Thyroid gland (tissue), 4 donors: ENCODE data around the gene RNASE8. TPM values are rescaled to one million over a fixed set of nuclear protein-coding genes. Genes with fewer than 3 reads are reported as not detected.

Source experiments
- DNase-seq, 2 donors: peaks; one replicate each; pipeline ENCODE4 v3.0.0-alpha.2; 2019
- H3K27ac ChIP-seq, 3 donors: fragments of 200-600 bp; sonication (generic); 1 replicate in 2 of 3; 2 replicates in 1 of 3; pipeline ENCODE4 v1.5.1; 2016 to 2019; ENCODE audit warnings: mild to moderate bottlenecking in 1 of 3, moderate library complexity in 1 of 3
- H3K27me3 ChIP-seq: fragments of 200-600 bp; sonication (generic); one replicate; pipeline ENCODE4 v1.5.1; 2019
- H3K36me3 ChIP-seq, 2 donors: fragments of 200-600 bp; sonication (generic); one replicate each; pipeline ENCODE4 v1.5.1; 2016 to 2019
- H3K4me1 ChIP-seq, 2 donors: fragments of 200-600 bp; sonication (generic); one replicate each; pipeline ENCODE4 v1.5.1; 2017 to 2019
- H3K4me3 ChIP-seq, 3 donors: fragments of 200-600 bp; sonication (generic); replicated peaks in 1 of 3; 1 replicate in 2 of 3; 2 replicates in 1 of 3; pipeline ENCODE4 v1.5.1; 2016; ENCODE audit warnings: mild to moderate bottlenecking in 1 of 3
- H3K9me3 ChIP-seq: fragments of 200-600 bp; sonication (generic); one replicate; pipeline ENCODE4 v1.5.1; 2017
- POLR2A ChIP-seq, 2 donors: fragments of 450-650 bp; IDR thresholded peaks; one replicate each; pipeline ENCODE4 v1.6.1; 2017; ENCODE audit warnings: antibody characterized with exemption in 2 of 2, mild to moderate bottlenecking in 2 of 2, moderate library complexity in 1 of 2
- WGBS, 2 donors: methylation state at CpG; one replicate each; pipeline ENCODE4 v1.1.5; 2017; 5-methylcytosine and 5-hydroxymethylcytosine counted together
- intact Hi-C: fragments of 100-400 bp; cut with DNase I; formaldehyde crosslinking; loops from one replicate; pipeline ENCODE4 v1.15.1; 2023
- total RNA-seq, 4 donors: library from RNA; depleted of rRNA; stranded (reverse); fragments of >200 nt; gene quantifications; one replicate each; pipeline ENCODE4 v1.2.3, GENCODE V29; 2016
- TF ChIP-seq, protein P1 (sequence below), 6 experiments: fragments of 200-600 bp in 3 of 6; fragments of 450-650 bp in 3 of 6; sonication (generic) in 3 of 6; IDR thresholded peaks; one replicate each; pipeline ENCODE4 v1.5.1; 2016 to 2019; ENCODE audit warnings: antibody characterized with exemption in 6 of 6, mild to moderate bottlenecking in 2 of 6, inconsistent platforms in 1 of 6, moderate library complexity in 1 of 6

RNASE8 gene
- total RNA-seq, 4 donors from 2014 or later = not detected

DNA sequence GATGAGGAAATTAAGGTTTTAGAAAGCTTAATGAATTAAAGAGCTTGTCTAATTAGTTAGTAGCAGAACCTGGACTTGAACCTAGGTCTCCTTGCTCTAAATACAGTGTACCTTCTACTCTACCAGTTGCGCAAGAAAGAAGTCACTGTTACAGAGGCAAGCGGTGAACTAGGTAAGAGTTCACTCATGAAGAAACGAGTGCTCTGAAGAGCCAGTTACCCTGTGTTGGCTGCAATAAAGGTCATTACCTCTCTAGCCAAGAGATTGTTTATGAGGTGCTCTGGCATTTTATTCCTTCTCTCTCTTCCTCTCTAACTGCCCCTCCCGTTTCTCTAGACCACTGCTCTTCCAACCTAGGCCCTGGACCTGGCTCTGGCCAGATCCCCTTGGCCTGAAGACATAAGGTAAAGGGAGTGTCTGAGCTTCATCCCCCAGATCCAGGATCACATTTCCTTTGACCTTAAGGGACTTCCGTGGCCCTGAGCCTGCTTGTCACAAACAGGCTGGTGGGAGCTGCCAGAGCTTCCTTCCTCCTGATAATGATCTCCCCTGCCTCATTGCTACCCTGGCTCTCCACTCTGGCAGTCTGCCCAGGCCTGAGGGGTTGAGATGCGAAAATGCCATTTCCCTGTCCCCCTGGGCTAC, 13.5 kb upstream of the RNASE8 start:
- H3K27ac ChIP-seq = peak overlapping the region; percentile 23 to 71 (median 64)
- H3K4me1 ChIP-seq = peaks cover 21 to 29% of the 10 kb centered on the region in 2 donors
- WGBS, 2 donors = 29 to 32% methylated on average over 6 of the region's 6 CpGs
- intact Hi-C loops = no loop called here
- peak; percentile 32 to 46 for DNase-seq
- no peaks in the 10 kb centered on the region for H3K9me3 ChIP-seq
- H3K4me3 ChIP-seq = no peak overlapping the region
- TF ChIP-seq POLR2A (IDR thresholded peaks at IDR 0.05) = no peak
- TF ChIP-seq, protein P1, sequence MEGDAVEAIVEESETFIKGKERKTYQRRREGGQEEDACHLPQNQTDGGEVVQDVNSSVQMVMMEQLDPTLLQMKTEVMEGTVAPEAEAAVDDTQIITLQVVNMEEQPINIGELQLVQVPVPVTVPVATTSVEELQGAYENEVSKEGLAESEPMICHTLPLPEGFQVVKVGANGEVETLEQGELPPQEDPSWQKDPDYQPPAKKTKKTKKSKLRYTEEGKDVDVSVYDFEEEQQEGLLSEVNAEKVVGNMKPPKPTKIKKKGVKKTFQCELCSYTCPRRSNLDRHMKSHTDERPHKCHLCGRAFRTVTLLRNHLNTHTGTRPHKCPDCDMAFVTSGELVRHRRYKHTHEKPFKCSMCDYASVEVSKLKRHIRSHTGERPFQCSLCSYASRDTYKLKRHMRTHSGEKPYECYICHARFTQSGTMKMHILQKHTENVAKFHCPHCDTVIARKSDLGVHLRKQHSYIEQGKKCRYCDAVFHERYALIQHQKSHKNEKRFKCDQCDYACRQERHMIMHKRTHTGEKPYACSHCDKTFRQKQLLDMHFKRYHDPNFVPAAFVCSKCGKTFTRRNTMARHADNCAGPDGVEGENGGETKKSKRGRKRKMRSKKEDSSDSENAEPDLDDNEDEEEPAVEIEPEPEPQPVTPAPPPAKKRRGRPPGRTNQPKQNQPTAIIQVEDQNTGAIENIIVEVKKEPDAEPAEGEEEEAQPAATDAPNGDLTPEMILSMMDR (IDR thresholded peaks at IDR 0.05) = no peak
- H3K27me3 ChIP-seq = no peaks in the 10 kb centered on the region
- H3K36me3 ChIP-seq = no peaks in the 10 kb centered on the region

DNA sequence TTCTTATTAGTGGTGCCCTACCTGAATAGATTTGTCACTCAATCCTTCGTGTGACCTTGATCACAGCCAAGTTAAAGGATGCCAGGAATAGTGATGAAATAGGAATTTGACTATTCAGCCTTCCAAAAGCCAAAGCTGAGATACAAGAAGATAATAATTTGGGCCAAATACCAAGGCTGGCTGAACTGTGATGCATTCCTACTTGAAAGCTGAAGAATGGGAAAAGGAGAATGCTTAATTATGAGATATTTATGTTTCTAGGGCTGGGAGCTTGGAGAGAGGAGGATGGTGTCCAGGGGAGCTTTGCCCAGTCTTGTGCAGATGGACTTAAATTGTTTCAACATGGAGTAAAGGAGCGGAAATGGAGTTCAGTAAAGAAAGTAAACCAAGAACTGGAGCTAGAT, 10.2 kb upstream of the RNASE8 start:
- no peaks in the 10 kb centered on the region for H3K36me3 ChIP-seq
- intact Hi-C loops = no loop called here
- no peak for DNase-seq
- TF ChIP-seq POLR2A (IDR thresholded peaks at IDR 0.05) = no peak
- TF ChIP-seq, protein P1 (IDR thresholded peaks at IDR 0.05) = no peak
- H3K27ac ChIP-seq = no peak overlapping the region
- WGBS, 2 donors = 70 to 77% methylated on average over 2 of the region's 2 CpGs
- H3K9me3 ChIP-seq = no peaks in the 10 kb centered on the region
- H3K27me3 ChIP-seq = no peaks in the 10 kb centered on the region
- H3K4me3 ChIP-seq = no peak overlapping the region
- peaks cover 13 to 20% of the 10 kb centered on the region in 2 donors for H3K4me1 ChIP-seq

DNA sequence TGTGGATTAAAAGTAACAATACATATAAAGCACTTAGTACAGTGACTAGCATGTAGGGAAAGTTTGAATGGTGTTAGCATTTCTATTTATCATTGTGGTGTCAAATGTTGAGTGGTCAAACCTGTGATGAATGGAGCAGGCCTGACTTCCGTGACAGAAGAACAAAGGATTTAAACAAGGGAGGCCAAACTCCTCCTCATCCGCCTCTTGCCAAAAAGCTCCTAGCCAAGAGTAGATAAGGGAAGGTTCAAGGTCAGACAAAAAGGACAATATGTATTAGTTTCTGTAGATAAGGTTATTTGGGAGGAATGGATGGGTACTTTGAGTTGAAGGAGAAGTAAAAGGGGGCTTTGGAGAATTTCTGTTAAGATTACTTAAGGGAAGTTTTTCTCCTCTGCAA, 9.0 kb upstream of the RNASE8 start:
- 76 to 85% methylated on average over 2 of the region's 2 CpGs for WGBS, 2 donors
- intact Hi-C loops = no loop called here
- DNase-seq = no peak
- no peak for TF ChIP-seq POLR2A (IDR thresholded peaks at IDR 0.05)
- no peaks in the 10 kb centered on the region for H3K27me3 ChIP-seq
- H3K4me3 ChIP-seq = no peak overlapping the region
- no peaks in the 10 kb centered on the region for H3K36me3 ChIP-seq
- no peaks in the 10 kb centered on the region for H3K9me3 ChIP-seq
- peaks cover 8 to 10% of the 10 kb centered on the region in 2 donors for H3K4me1 ChIP-seq
- H3K27ac ChIP-seq = no peak overlapping the region

DNA sequence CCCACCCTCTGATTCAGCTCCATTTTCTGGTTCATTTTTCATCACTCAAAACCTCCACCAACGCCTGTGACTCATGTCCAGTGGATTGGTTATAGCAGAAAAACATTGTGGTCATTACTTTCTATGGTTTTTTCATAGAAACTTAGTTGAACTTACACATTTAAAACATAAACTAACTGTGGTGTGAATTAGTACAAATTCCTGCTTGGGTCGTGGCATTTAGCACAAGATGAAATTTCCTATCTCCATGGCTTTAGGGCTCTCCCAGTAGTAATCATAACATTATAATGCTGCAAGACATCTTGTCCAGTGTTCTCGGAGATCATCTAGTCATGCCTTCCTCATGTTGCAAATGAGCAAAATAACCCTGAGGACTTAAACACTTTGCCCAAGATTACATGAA, 8.3 kb upstream of the RNASE8 start:
- TF ChIP-seq POLR2A (IDR thresholded peaks at IDR 0.05) = no peak
- TF ChIP-seq, protein P1 (IDR thresholded peaks at IDR 0.05) = no peak
- no peak overlapping the region for H3K4me3 ChIP-seq
- H3K36me3 ChIP-seq = no peaks in the 10 kb centered on the region
- H3K4me1 ChIP-seq = peaks cover 2 to 4% of the 10 kb centered on the region in 2 donors
- no peak for DNase-seq
- WGBS, 2 donors = 79 to 84% methylated on average over 3 of the region's 3 CpGs
- no peak overlapping the region for H3K27ac ChIP-seq
- intact Hi-C loops = no loop called here
- no peaks in the 10 kb centered on the region for H3K27me3 ChIP-seq
- H3K9me3 ChIP-seq = no peaks in the 10 kb centered on the region

DNA sequence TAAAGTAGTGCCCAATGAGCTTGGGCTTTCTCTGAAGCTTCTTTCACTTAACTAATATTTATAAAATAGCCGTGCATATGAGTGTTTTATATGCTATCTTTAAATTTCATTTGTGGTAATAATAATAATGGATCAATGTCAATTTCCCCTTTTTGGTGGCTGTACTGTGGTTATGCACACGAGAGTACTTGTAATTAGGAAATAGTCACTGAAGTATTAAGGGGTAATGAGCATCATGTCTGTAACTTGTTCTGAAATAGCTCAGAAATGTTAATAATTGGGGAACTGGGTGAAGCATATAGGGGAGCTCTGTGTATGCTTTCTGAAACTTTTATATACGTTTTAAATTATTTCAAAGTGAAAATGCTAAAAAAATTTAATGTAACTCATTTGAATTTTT, 7.0 kb upstream of the RNASE8 start:
- no peaks in the 10 kb centered on the region for H3K27me3 ChIP-seq
- no peak for TF ChIP-seq POLR2A (IDR thresholded peaks at IDR 0.05)
- TF ChIP-seq, protein P1 (IDR thresholded peaks at IDR 0.05) = no peak
- intact Hi-C loops = no loop called here
- no peak overlapping the region for H3K4me3 ChIP-seq
- H3K9me3 ChIP-seq = no peaks in the 10 kb centered on the region
- WGBS, 2 donors = 81 to 89% methylated on average over 3 of the region's 3 CpGs
- no peaks in the 10 kb centered on the region for H3K4me1 ChIP-seq
- H3K36me3 ChIP-seq = no peaks in the 10 kb centered on the region
- no peak overlapping the region for H3K27ac ChIP-seq
- DNase-seq = no peak
